GM18909 (cell line): ENCODE data around the gene RGN.
"Not testable (repeated sequence)": the region's sequence is repeated elsewhere in the genome, so short reads cannot be mapped to it uniquely, and the experiment has no call there.

Experiments
- ATAC-seq: cut with Tn5 transposase; IDR thresholded peaks from one replicate; pipeline ENCODE4 v1.9.1; 2021; ENCODE audit warnings: mild to moderate bottlenecking; ENCODE audit not compliant: unreplicated experiment, poor library complexity

Gene RGN

GRCh38 chrX:47078129-47079043, at the start of gene RGN:
TSS of gene RGN (plus strand) at chrX:47078443. CDS start at chrX:47081145, 2,702 bp downstream.
- no peak for ATAC-seq

GRCh38 chrX:47030339-47030738, 47.9 kb upstream of the RGN start:
- ATAC-seq, result no peak

- ATAC-seq, result no peak
Measured at GRCh38 chrX:47047989-47048388, 30.3 kb upstream of the RGN start.

GRCh38 chrX:47059142-47059874, 18.9 kb upstream of the RGN start:
- ATAC-seq, result no peak

GRCh38 chrX:47060708-47061107, 17.5 kb upstream of the RGN start:
- no peak for ATAC-seq

GRCh38 chrX:47061238-47061919, 16.9 kb upstream of the RGN start:
- ATAC-seq, result no peak

- no peak for ATAC-seq
Measured at GRCh38 chrX:47063179-47063578, 15.1 kb upstream of the RGN start.

GRCh38 chrX:47068214-47068613, 10.0 kb upstream of the RGN start:
- ATAC-seq, result no peak

GRCh38 chrX:47068720-47069119, 9.5 kb upstream of the RGN start:
- no peak for ATAC-seq

- ATAC-seq, result no peak
Measured at GRCh38 chrX:47080215-47080914, 2.1 kb downstream of the RGN start.

- ATAC-seq, result no peak
Measured at GRCh38 chrX:47080915-47081236, 2.6 kb downstream of the RGN start.

- peak; percentile 75 for ATAC-seq
Measured at GRCh38 chrX:47091149-47091775, 13.0 kb downstream of the RGN start.

- ATAC-seq, result no peak
Measured at GRCh38 chrX:47093248-47093647, 15.0 kb downstream of the RGN start.

- ATAC-seq, result no peak
Measured at GRCh38 chrX:47093860-47094259, 15.6 kb downstream of the RGN start.

GRCh38 chrX:47097018-47097417, 18.8 kb downstream of the RGN start:
- no peak for ATAC-seq

GRCh38 chrX:47098338-47099094, 20.3 kb downstream of the RGN start:
- ATAC-seq, result no peak

GRCh38 chrX:47101206-47101605, 23.0 kb downstream of the RGN start:
- no peak for ATAC-seq

GRCh38 chrX:47110936-47111615, 32.8 kb downstream of the RGN start:
- ATAC-seq, result not testable (repeated sequence)
